Measurements from ENCODE around the gene CD40.
"Not testable (repeated sequence)": the region's sequence is repeated elsewhere in the genome, so short reads cannot be mapped to it uniquely, and the experiment has no call there.

CD40 gene

GRCh38 chr20:46088409-46089166 lies 29.5 kb upstream of the CD40 start:
- Histone ChIP-seq H3K4me2 (ENCODE audit: low read depth, low read length, poor library complexity, severe bottlenecking) (peak overlapping the region; percentile 88), H3K4me1 (ENCODE audit: insufficient read depth, low read length, poor library complexity, severe bottlenecking) (peaks cover 39% of the 10 kb centered on the region), H2AFZ (ENCODE audit: low read length) (no peak overlapping the region), H3K27me3 (ENCODE audit: insufficient read depth, low read length, poor library complexity, severe bottlenecking) (peaks cover 4% of the 10 kb centered on the region), H3K79me2 (ENCODE audit: insufficient read depth, low read length) (peaks cover 60% of the 10 kb centered on the region), H3F3A (ENCODE audit: low read depth) (no peaks in the 10 kb centered on the region), H3K4me3 (ENCODE audit: low read length, poor library complexity, severe bottlenecking) (peak overlapping the region; percentile 95), H3K36me3 (ENCODE audit: insufficient read depth, low read length) (no peaks in the 10 kb centered on the region), H3K9me3 (ENCODE audit: insufficient read depth, low read depth, low read length) (no peaks in the 10 kb centered on the region), H4K20me1 (ENCODE audit: insufficient read depth, low read length, poor library complexity, severe bottlenecking) (peaks cover 58% of the 10 kb centered on the region), H3K9ac (ENCODE audit: low read depth, low read length, poor library complexity, severe bottlenecking) (peak overlapping the region; percentile 94), H3K9me2 (replicated peaks; ENCODE audit: low read depth, low read length) (no peaks in the 10 kb centered on the region)
- TF ChIP-seq CTCF (conservative IDR thresholded peaks at IDR 0.05; ENCODE audit: low read length) (no peak), EZH2phosphoT487 (IDR thresholded peaks at IDR 0.05; ENCODE audit: borderline replicate concordance) (no peak)

GRCh38 chr20:46089167-46089416 lies 29.0 kb upstream of the CD40 start:
- H3K4me1 ChIP-seq (ENCODE audit: insufficient read depth, low read length, poor library complexity, severe bottlenecking) = peaks cover 34% of the 10 kb centered on the region
- H3K9ac ChIP-seq (ENCODE audit: low read depth, low read length, poor library complexity, severe bottlenecking) = peak overlapping the region; percentile 94
- H3K9me3 ChIP-seq (ENCODE audit: insufficient read depth, low read depth, low read length) = no peaks in the 10 kb centered on the region
- no peaks in the 10 kb centered on the region for H3K36me3 ChIP-seq (ENCODE audit: insufficient read depth, low read length)
- TF ChIP-seq EZH2phosphoT487 (IDR thresholded peaks at IDR 0.05; ENCODE audit: borderline replicate concordance) (no peak), CTCF (conservative IDR thresholded peaks at IDR 0.05; ENCODE audit: low read length) (no peak)
- H4K20me1 ChIP-seq (ENCODE audit: insufficient read depth, low read length, poor library complexity, severe bottlenecking) = peaks cover 53% of the 10 kb centered on the region
- peaks cover 4% of the 10 kb centered on the region for H3K27me3 ChIP-seq (ENCODE audit: insufficient read depth, low read length, poor library complexity, severe bottlenecking)
- H3F3A ChIP-seq (ENCODE audit: low read depth) = no peaks in the 10 kb centered on the region
- no peaks in the 10 kb centered on the region for H3K9me2 ChIP-seq (replicated peaks; ENCODE audit: low read depth, low read length)
- peaks cover 55% of the 10 kb centered on the region for H3K79me2 ChIP-seq (ENCODE audit: insufficient read depth, low read length)
- H3K4me2 ChIP-seq (ENCODE audit: low read depth, low read length, poor library complexity, severe bottlenecking) = peak overlapping the region; percentile 88
- peak overlapping the region; percentile 79; the same call in 1 of the 2 replicates for H2AFZ ChIP-seq (ENCODE audit: low read length)
- peak overlapping the region; percentile 95 for H3K4me3 ChIP-seq (ENCODE audit: low read length, poor library complexity, severe bottlenecking)

GRCh38 chr20:46089417-46090388 lies 28.4 kb upstream of the CD40 start, which contains the start of gene NCOA5:
NCOA5 (minus strand) TSS chr20:46089962; CDS start chr20:46079424, 10,538 bp downstream.
- Histone ChIP-seq H4K20me1 (ENCODE audit: insufficient read depth, low read length, poor library complexity, severe bottlenecking) (peaks cover 47% of the 10 kb centered on the region), H3K9me2 (replicated peaks; ENCODE audit: low read depth, low read length) (no peaks in the 10 kb centered on the region), H2AFZ (ENCODE audit: low read length) (peak within 1 kb of the TSS; percentile 79), H3K4me3 (ENCODE audit: low read length, poor library complexity, severe bottlenecking) (peak within 1 kb of the TSS; percentile 95), H3K4me1 (ENCODE audit: insufficient read depth, low read length, poor library complexity, severe bottlenecking) (peaks cover 29% of the 10 kb centered on the region), H3F3A (ENCODE audit: low read depth) (no peaks in the 10 kb centered on the region), H3K79me2 (ENCODE audit: insufficient read depth, low read length) (peaks cover 48% of the 10 kb centered on the region), H3K4me2 (ENCODE audit: low read depth, low read length, poor library complexity, severe bottlenecking) (peak within 1 kb of the TSS; percentile 88), H3K27me3 (ENCODE audit: insufficient read depth, low read length, poor library complexity, severe bottlenecking) (peaks cover 4% of the 10 kb centered on the region), H3K36me3 (ENCODE audit: insufficient read depth, low read length) (no peaks in the 10 kb centered on the region), H3K9me3 (ENCODE audit: insufficient read depth, low read depth, low read length) (no peaks in the 10 kb centered on the region), H3K9ac (ENCODE audit: low read depth, low read length, poor library complexity, severe bottlenecking) (peak within 1 kb of the TSS; percentile 94)
- TF ChIP-seq EZH2phosphoT487 (IDR thresholded peaks at IDR 0.05; ENCODE audit: borderline replicate concordance) (no peak), CTCF (conservative IDR thresholded peaks at IDR 0.05; ENCODE audit: low read length) (no peak)

- H4K20me1 ChIP-seq (ENCODE audit: insufficient read depth, low read length, poor library complexity, severe bottlenecking) = peaks cover 25% of the 10 kb centered on the region
- H3K4me3 ChIP-seq (ENCODE audit: low read length, poor library complexity, severe bottlenecking); H3K9ac ChIP-seq (ENCODE audit: low read depth, low read length, poor library complexity, severe bottlenecking): not testable (repeated sequence)
These were observed 26.2 kb upstream of the CD40 start for GRCh38 chr20:46091622-46092535.

More at GRCh38 chr20:46091622-46092535, 26.2 kb upstream of the CD40 start:
- H3K4me1 ChIP-seq (ENCODE audit: insufficient read depth, low read length, poor library complexity, severe bottlenecking); H3K9me3 ChIP-seq (ENCODE audit: insufficient read depth, low read depth, low read length); H2AFZ ChIP-seq (ENCODE audit: low read length); H3K4me2 ChIP-seq (ENCODE audit: low read depth, low read length, poor library complexity, severe bottlenecking); H3F3A ChIP-seq (ENCODE audit: low read depth); H3K36me3 ChIP-seq (ENCODE audit: insufficient read depth, low read length); H3K27me3 ChIP-seq (ENCODE audit: insufficient read depth, low read length, poor library complexity, severe bottlenecking); H3K9me2 ChIP-seq (replicated peaks; ENCODE audit: low read depth, low read length): not testable (repeated sequence)
- peaks cover 27% of the 10 kb centered on the region for H3K79me2 ChIP-seq (ENCODE audit: insufficient read depth, low read length)
